Large intestine (tissue), 3 donors: ENCODE data around the gene RHOV. TPM values are rescaled to one million over a fixed set of nuclear protein-coding genes. Genes with fewer than 3 reads are reported as not detected.

ENCODE experiments used
- DNase-seq, 2 donors: peaks; one replicate each; pipeline versions ENCODE4 v3.0.0 to v3.0.0-alpha.2; 2013
- H3K27ac ChIP-seq: one replicate; pipeline ENCODE4 v1.5.1; 2013; ENCODE audit warnings: low read length
- H3K27me3 ChIP-seq: 2 replicates; pipeline ENCODE4 v1.6.1; 2013; ENCODE audit warnings: low read length; ENCODE audit not compliant: control insufficient read depth, insufficient read depth
- H3K36me3 ChIP-seq: 2 replicates; pipeline ENCODE4 v1.6.1; 2013; ENCODE audit warnings: low read length; ENCODE audit not compliant: control insufficient read depth, insufficient read depth
- H3K4me1 ChIP-seq: one replicate; pipeline ENCODE4 v1.6.1; 2013; ENCODE audit warnings: low read length; ENCODE audit not compliant: control insufficient read depth, insufficient read depth
- H3K4me3 ChIP-seq: one replicate; pipeline ENCODE4 v1.5.1; 2013; ENCODE audit warnings: low read length
- H3K9me3 ChIP-seq: one replicate; pipeline ENCODE4 v1.6.1; 2013; ENCODE audit warnings: mild to moderate bottlenecking, low read depth, low read length, moderate library complexity; ENCODE audit not compliant: control insufficient read depth
- WGBS: methylation state at CpG from one replicate; pipeline ENCODE4 v1.1.5; 2013; ENCODE audit warnings: low lambda C conversion rate; ENCODE audit not compliant: insufficient coverage; 5-methylcytosine and 5-hydroxymethylcytosine counted together
- polyA plus RNA-seq: library from polyadenylated mRNA; unstranded; fragments of 120-200 nt; gene quantifications from one replicate; pipeline ENCODE4 v1.2.1, GENCODE V29; 2013

RHOV gene
- polyA plus RNA-seq, 1 donor = 0.54 TPM

DNA sequence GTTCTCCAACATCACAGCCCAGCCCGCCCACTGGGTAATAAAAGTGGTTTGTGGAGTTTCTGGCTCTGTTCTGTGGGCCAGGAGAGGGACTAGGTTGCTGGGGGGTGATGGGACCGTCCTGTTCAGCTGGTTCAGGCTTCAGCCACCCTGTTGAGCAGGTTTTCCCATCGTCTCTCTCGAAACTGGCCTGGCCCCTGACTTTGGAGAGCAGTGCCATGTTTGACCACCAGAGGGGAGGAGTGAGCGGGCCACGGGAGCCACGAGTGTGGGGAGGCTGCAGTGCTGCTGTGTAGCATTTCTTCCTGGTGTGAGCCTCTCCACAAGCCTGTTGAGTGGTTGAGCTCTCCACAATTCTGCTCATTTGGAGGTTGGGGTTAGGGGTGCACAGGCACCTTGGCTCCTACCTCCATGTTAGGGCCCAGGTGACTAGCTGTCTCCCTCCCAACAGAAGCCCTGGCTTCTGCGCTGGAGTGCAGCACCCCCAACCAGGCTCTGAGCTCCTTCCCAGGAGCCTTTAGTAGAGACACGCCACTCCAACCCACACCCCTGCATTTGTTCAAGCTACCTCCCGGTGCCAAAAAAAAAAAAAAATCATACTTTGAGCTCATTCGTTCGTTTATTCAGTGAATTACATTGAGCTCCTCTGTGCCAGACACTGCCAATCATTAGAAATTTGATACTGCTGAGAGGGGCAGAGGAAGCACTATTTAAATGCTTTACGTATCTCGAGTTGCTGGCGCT is 16.3 kb downstream of the RHOV start:
- no CpG with 5 or more reads among the region's 15 CpGs for WGBS
- peak overlapping the region; percentile 67 for H3K27ac ChIP-seq
- H3K4me1 ChIP-seq = peaks cover 31% of the 10 kb centered on the region
- DNase-seq = peak; percentile 79 to 88
- H3K4me3 ChIP-seq = no peak overlapping the region
- H3K27me3 ChIP-seq = no peaks in the 10 kb centered on the region
- H3K36me3 ChIP-seq = peaks cover 50% of the 10 kb centered on the region
- H3K9me3 ChIP-seq = no peaks in the 10 kb centered on the region

GRCh38 chr15:40856746-40857145 is 17.3 kb downstream of the RHOV start:
- no peaks in the 10 kb centered on the region for H3K9me3 ChIP-seq
- H3K36me3 ChIP-seq = peaks cover 55% of the 10 kb centered on the region
- H3K27ac ChIP-seq = peak overlapping the region; percentile 67
- WGBS = no CpG with 5 or more reads among the region's 8 CpGs
- H3K4me3 ChIP-seq = no peak overlapping the region
- peaks cover 35% of the 10 kb centered on the region for H3K4me1 ChIP-seq
- DNase-seq = no peak
- no peaks in the 10 kb centered on the region for H3K27me3 ChIP-seq

- no peaks in the 10 kb centered on the region for H3K27me3 ChIP-seq
- no peak overlapping the region for H3K4me3 ChIP-seq
- DNase-seq = no peak
- H3K4me1 ChIP-seq = peaks cover 41% of the 10 kb centered on the region
- no CpG with 5 or more reads among the region's 13 CpGs for WGBS
- H3K9me3 ChIP-seq = no peaks in the 10 kb centered on the region
- no peak overlapping the region for H3K27ac ChIP-seq
- H3K36me3 ChIP-seq = peaks cover 58% of the 10 kb centered on the region
Measured at GRCh38 chr15:40855706-40856234, 18.3 kb downstream of the RHOV start.

DNA sequence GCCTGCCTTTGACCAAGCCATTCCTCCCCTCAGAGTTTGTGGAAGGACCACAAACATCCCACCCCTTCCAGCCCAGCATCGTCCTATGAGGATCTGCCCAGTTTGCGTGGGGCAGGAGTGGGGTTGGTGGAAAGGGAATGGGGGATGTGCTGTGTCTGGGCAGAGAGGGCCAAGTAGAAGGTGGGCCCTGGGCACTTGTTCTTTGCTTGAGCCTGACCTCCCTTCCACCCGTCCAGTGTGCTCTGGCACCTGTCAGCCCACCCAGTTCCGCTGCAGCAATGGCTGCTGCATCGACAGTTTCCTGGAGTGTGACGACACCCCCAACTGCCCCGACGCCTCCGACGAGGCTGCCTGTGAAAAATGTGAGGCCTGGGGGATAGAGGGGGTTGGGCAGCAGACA is 19.9 kb downstream of the RHOV start:
- Histone ChIP-seq H3K36me3 (peaks cover 66% of the 10 kb centered on the region), H3K27me3 (no peaks in the 10 kb centered on the region), H3K9me3 (no peaks in the 10 kb centered on the region), H3K4me3 (no peak overlapping the region), H3K4me1 (peaks cover 41% of the 10 kb centered on the region), H3K27ac (no peak overlapping the region)
- no CpG with 5 or more reads among the region's 10 CpGs for WGBS
- DNase-seq = no peak

GRCh38 chr15:40853241-40853890 is 20.7 kb downstream of the RHOV start:
- Histone ChIP-seq H3K36me3 (peaks cover 61% of the 10 kb centered on the region), H3K27ac (peak overlapping the region; percentile 69), H3K9me3 (no peaks in the 10 kb centered on the region), H3K27me3 (no peaks in the 10 kb centered on the region), H3K4me1 (peaks cover 42% of the 10 kb centered on the region), H3K4me3 (no peak overlapping the region)
- WGBS = no CpG with 5 or more reads among the region's 16 CpGs
- no peak for DNase-seq

- no CpG with 5 or more reads among the region's 5 CpGs for WGBS
- Histone ChIP-seq H3K27ac (peak overlapping the region; percentile 69), H3K27me3 (no peaks in the 10 kb centered on the region), H3K4me1 (peaks cover 50% of the 10 kb centered on the region), H3K4me3 (no peak overlapping the region), H3K9me3 (no peaks in the 10 kb centered on the region), H3K36me3 (peaks cover 61% of the 10 kb centered on the region)
- DNase-seq = peak; percentile 74 to 81
Measured at GRCh38 chr15:40852529-40852928, 21.5 kb downstream of the RHOV start.

GRCh38 chr15:40850576-40851112 is 23.4 kb downstream of the RHOV start:
- peaks cover 51% of the 10 kb centered on the region for H3K4me1 ChIP-seq
- DNase-seq = peak in 1 of 2 donors; percentile 70
- H3K27me3 ChIP-seq = no peaks in the 10 kb centered on the region
- H3K36me3 ChIP-seq = peaks cover 44% of the 10 kb centered on the region
- WGBS = 84% methylated on average over 2 of the region's 8 CpGs
- H3K4me3 ChIP-seq = no peak overlapping the region
- H3K9me3 ChIP-seq = no peaks in the 10 kb centered on the region
- peak overlapping the region; percentile 75 for H3K27ac ChIP-seq

DNA sequence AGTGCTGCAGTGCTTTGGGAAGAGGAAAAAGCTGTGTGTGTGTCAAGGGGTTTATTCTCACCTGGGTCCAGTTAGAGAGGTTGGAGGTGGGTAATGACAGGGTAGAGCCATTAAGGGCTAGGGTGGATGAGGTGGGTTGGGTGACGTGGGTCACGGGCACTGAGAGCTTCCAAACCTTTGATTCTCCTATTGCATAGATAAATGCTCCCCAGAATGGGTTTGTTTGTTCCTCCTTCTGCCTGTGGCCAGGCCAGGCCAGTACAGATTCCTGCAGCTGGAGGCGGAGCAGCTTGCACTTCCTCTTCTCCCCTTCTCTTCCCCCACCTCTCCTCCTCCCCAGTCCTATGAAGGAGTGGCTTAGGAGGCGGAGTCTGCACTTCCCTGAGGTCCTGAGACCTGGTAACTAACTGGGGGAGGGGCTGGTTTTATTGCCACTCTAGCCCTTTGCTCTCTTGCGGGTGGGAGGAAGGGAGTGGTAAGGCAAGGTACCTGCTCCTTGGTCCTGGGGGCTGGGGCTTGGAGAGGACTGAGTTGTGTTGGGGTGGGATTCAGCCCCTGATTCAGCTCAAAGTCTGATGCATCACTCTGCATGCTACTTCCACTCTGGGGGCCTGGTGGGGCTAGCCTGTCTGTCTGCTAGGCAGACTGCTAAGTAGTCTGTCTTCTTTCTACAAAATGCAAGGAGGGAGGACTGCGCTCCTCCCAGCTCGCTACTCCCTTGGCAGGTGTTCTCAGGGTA is 26.6 kb downstream of the RHOV start:
- no peaks in the 10 kb centered on the region for H3K9me3 ChIP-seq
- H3K27me3 ChIP-seq = peaks cover 11% of the 10 kb centered on the region
- H3K4me1 ChIP-seq = peaks cover 49% of the 10 kb centered on the region
- DNase-seq = peak; percentile 97 to 99
- peak overlapping the region; percentile 74 for H3K4me3 ChIP-seq
- H3K36me3 ChIP-seq = peaks cover 15% of the 10 kb centered on the region
- peak overlapping the region; percentile 80 for H3K27ac ChIP-seq
- whole genome bisulfite sequencing = no CpG with 5 or more reads among the region's 7 CpGs

DNA sequence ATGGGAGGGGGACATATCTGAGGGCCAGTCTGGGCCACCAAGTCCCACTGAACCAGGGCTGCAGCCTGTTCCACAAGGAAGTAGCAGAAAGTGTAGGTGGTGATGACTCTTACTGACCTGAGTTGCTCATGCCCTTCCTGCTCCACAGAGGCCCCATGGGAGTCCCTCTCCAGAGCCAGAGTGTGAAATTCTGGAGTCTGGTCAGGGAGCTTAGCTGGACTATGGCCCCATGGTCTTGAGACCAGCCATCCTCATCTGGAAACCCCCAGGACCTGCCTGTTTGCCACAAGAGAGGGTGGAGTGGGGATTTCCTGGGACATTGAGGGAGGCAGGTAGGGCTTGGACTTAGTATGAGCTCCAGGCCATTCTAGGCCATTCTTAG is 27.2 kb downstream of the RHOV start:
- peak overlapping the region; percentile 80 for H3K27ac ChIP-seq
- peak in 1 of 2 donors; percentile 70 for DNase-seq
- no peaks in the 10 kb centered on the region for H3K9me3 ChIP-seq
- H3K4me1 ChIP-seq = peaks cover 44% of the 10 kb centered on the region
- H3K27me3 ChIP-seq = peaks cover 11% of the 10 kb centered on the region
- peak overlapping the region; percentile 74 for H3K4me3 ChIP-seq
- peaks cover 11% of the 10 kb centered on the region for H3K36me3 ChIP-seq
